ENCODE results near the gene RPSA. TPM values are rescaled to one million over a fixed set of nuclear protein-coding genes. Genes with fewer than 3 reads are reported as not detected.

Gene RPSA
- total and polyA plus RNA-seq, 2 of the 4 experiments (the other 2 are of a cell fraction) = 1,415 to 2,710 TPM

- POLR2A ChIA-PET (ENCODE audit: unreplicated experiment) = no interaction called here
- Histone ChIP-seq H3K4me2 (ENCODE audit: low read depth, low read length) (no peak overlapping the region), H3K36me3 (ENCODE audit: control insufficient read depth, insufficient read depth, low read length) (peaks cover 38% of the 10 kb centered on the region), H3K79me1 (ENCODE audit: low read depth in 1 of 2, low read length in 2 of 2) (peaks cover 11 to 17% of the 10 kb centered on the region in 2 experiments), H3K56ac (ENCODE audit: extremely low read depth, insufficient read depth, low read length) (no peak overlapping the region), H3K14ac (replicated peaks; ENCODE audit: low read depth, low read length) (no peak overlapping the region), H3K4me1 (ENCODE audit: control insufficient read depth, insufficient read depth, low read length) (no peaks in the 10 kb centered on the region), H3K9ac (ENCODE audit: low read depth, low read length) (no peak overlapping the region), H2AK9ac (replicated peaks; ENCODE audit: low read depth, low read length, poor library complexity) (no peak overlapping the region), H4K5ac (ENCODE audit: low read depth, low read length) (no peak overlapping the region), H2BK5ac (ENCODE audit: low read depth, low read length, poor library complexity, severe bottlenecking) (no peak overlapping the region), H3K18ac (ENCODE audit: low read depth, low read length) (no peak overlapping the region), H2BK20ac (ENCODE audit: low read depth, low read length) (no peak overlapping the region), H4K91ac (ENCODE audit: insufficient read depth, low read depth, low read length) (no peak overlapping the region), H3K9me1 (ENCODE audit: insufficient read depth, low read length) (no peaks in the 10 kb centered on the region; the same call in 1 of the 2 replicates), H4K20me1 (ENCODE audit: insufficient read depth, low read length) (peaks cover 37% of the 10 kb centered on the region), H3K9me3 (ENCODE audit: control insufficient read depth, insufficient read depth, low read length) (no peaks in the 10 kb centered on the region), H2AFZ (replicated peaks; ENCODE audit: low read length, poor library complexity) (no peak overlapping the region), H3K23ac (ENCODE audit: low read depth, low read length) (no peak overlapping the region), H2AK5ac (ENCODE audit: low read depth, low read length) (no peak overlapping the region), H3K4me3 (ENCODE audit: insufficient read depth, low read depth, low read length) (no peak overlapping the region), H2BK15ac (ENCODE audit: low read depth, low read length) (no peak overlapping the region), H4K8ac (ENCODE audit: low read depth in 2 of 2, low read length in 2 of 2) (no peak overlapping the region), H2BK120ac (ENCODE audit: low read depth, low read length) (no peak overlapping the region), H3K4ac (ENCODE audit: low read depth, low read length) (no peak overlapping the region), H3K27ac (ENCODE audit: insufficient read depth, low read length) (no peak overlapping the region), H3K27me3 (ENCODE audit: control insufficient read depth, insufficient read depth, low read length) (no peaks in the 10 kb centered on the region)
- 100% methylated on average over 1 of the region's 2 CpGs; no CpG with 5 or more reads in 1 of the 2 experiments for WGBS, 2 experiments (ENCODE audit: extremely low coverage in 2 of 2, insufficient read length in 1 of 2)
- in situ Hi-C loops (cut with MboI; ENCODE audit: low sequenced_read_pairs) = no loop called here
- DNase-seq = no peak
- intact Hi-C loops (cut with micrococcal nuclease) = no loop called here
- ATAC-seq (ENCODE audit: low read depth) = peak; percentile 4; the same call in 1 of the 2 replicates
- no TSS peak for BruUV-seq (replicated peaks)
- dilution Hi-C loops (cut with HindIII; ENCODE audit: low sequenced_read_pairs, unreplicated experiment) = no loop called here
- CTCF ChIA-PET = no interaction called here
- no peak for TF ChIP-seq FOS (IDR thresholded peaks at IDR 0.05; ENCODE audit: low read depth, low read length)
- TF ChIP-seq RCOR1 (IDR thresholded peaks at IDR 0.05; ENCODE audit: insufficient replicate concordance, low read length) = no peak
- no peak for TF ChIP-seq CHD1 (IDR thresholded peaks at IDR 0.05; ENCODE audit: low read depth, low read length)
- no peak for TF ChIP-seq RAD21 (IDR thresholded peaks at IDR 0.05; ENCODE audit: low read length)
- no peak for TF ChIP-seq BHLHE40 (IDR thresholded peaks at IDR 0.05; ENCODE audit: low read depth, low read length)
- no peak for TF ChIP-seq CTCF (conservative IDR thresholded peaks at IDR 0.05; ENCODE audit: low read depth, low read length)
- TF ChIP-seq MXI1 (IDR thresholded peaks at IDR 0.05; ENCODE audit: borderline replicate concordance, low read depth, low read length) = no peak
- TF ChIP-seq RFX5 (IDR thresholded peaks at IDR 0.05; ENCODE audit: low read depth, low read length) = no peak
- TF ChIP-seq ELK1 (IDR thresholded peaks at IDR 0.05; ENCODE audit: borderline replicate concordance, low read depth, low read length) = no peak
- TF ChIP-seq USF2 (IDR thresholded peaks at IDR 0.05; ENCODE audit: low read depth, low read length) = no peak
- no peak for TF ChIP-seq MAZ (IDR thresholded peaks at IDR 0.05; ENCODE audit: borderline replicate concordance, low read depth, low read length)
- no peak for TF ChIP-seq NFE2L2 (IDR thresholded peaks at IDR 0.05; ENCODE audit: low read depth, low read length)
- no peak for TF ChIP-seq CEBPB (IDR thresholded peaks at IDR 0.05; ENCODE audit: low read depth, low read length)
- no peak; the same call in 1 of the 2 replicates for TF ChIP-seq POLR2A (IDR thresholded peaks at IDR 0.05; ENCODE audit: low read depth, low read length)
- no peak for TF ChIP-seq MAFK (IDR thresholded peaks at IDR 0.05; ENCODE audit: low read depth, low read length)
- no peak for TF ChIP-seq SMC3 (IDR thresholded peaks at IDR 0.05; ENCODE audit: low read depth, low read length)
Observed at GRCh38 chr3:39414421-39414907, 7.9 kb downstream of the RPSA start.
